ENCODE results near the gene FRRS1. TPM values are rescaled to one million over a fixed set of nuclear protein-coding genes. Genes with fewer than 3 reads are reported as not detected.
A peak's percentile ranks its signal among the peaks of the same experiment; 100 is the strongest.
"Not testable (repeated sequence)": the region's sequence is repeated elsewhere in the genome, so short reads cannot be mapped to it uniquely, and the experiment has no call there.

Gene FRRS1
- total RNA-seq, 6 experiments from 2014 or later: 19.6 to 44.0 (median 31.4) TPM

DNA sequence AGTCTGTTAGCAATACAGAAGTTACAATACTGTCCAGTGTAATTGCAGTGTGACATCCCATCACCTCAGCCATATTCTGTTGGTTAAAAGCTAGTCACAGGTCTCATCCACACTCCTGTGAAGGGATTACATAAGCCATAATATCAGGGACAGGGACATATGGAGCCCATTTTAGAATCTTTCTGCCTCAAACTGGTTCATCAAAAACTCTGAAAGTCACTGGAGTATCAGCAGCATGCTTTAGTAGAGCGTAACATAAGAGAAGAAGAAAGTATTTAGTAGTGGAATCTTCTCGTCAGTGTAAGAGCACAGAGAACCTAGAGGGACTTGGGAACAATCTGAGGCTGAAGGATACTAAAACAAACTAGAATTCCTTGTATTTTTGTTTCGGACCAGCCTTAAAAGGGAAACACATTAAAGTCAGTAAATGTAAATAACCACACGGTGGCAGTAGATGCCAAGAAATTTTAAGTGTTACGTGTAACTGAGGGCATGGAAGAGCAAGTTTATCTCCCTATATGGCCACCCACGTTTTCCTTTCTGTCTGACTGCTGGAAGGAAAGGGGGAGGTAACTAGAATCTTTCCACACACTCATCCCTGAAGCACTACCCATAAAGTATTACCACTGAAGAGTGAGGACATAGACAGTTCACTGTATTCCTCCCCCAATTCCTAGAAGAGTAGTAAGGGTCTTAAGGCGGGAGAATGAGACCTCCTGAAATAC lies 42.1 kb upstream of the FRRS1 start:
- ATAC-seq (peak; percentile 96 to 99 (median 98)), DNase-seq (no peak)
- Histone ChIP-seq H3K4me1 (no peaks in the 10 kb centered on the region), H3K9me3 (no peaks in the 10 kb centered on the region), H3K4me3 (no peak overlapping the region), H3K27ac (no peak overlapping the region), H3K36me3 (no peaks in the 10 kb centered on the region), H3K27me3 (no peaks in the 10 kb centered on the region)
- intact Hi-C loops (cut with DNase I): no loop called here
- TF ChIP-seq POLR2A (IDR thresholded peaks at IDR 0.05): no peak
- TF ChIP-seq, protein P1, sequence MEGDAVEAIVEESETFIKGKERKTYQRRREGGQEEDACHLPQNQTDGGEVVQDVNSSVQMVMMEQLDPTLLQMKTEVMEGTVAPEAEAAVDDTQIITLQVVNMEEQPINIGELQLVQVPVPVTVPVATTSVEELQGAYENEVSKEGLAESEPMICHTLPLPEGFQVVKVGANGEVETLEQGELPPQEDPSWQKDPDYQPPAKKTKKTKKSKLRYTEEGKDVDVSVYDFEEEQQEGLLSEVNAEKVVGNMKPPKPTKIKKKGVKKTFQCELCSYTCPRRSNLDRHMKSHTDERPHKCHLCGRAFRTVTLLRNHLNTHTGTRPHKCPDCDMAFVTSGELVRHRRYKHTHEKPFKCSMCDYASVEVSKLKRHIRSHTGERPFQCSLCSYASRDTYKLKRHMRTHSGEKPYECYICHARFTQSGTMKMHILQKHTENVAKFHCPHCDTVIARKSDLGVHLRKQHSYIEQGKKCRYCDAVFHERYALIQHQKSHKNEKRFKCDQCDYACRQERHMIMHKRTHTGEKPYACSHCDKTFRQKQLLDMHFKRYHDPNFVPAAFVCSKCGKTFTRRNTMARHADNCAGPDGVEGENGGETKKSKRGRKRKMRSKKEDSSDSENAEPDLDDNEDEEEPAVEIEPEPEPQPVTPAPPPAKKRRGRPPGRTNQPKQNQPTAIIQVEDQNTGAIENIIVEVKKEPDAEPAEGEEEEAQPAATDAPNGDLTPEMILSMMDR (IDR thresholded peaks at IDR 0.05): peak; percentile 60 to 88 (median 68)
- WGBS (ENCODE audit: insufficient coverage, low coverage, low lambda C conversion rate, missing lambda C conversion rate): 14% methylated on average over 6 of the region's 7 CpGs

GRCh38 chr1:99806882-99807281 lies 40.4 kb upstream of the FRRS1 start:
- DNase-seq (no peak), ATAC-seq (peak in 1 of 4 donors; percentile 54)

DNA sequence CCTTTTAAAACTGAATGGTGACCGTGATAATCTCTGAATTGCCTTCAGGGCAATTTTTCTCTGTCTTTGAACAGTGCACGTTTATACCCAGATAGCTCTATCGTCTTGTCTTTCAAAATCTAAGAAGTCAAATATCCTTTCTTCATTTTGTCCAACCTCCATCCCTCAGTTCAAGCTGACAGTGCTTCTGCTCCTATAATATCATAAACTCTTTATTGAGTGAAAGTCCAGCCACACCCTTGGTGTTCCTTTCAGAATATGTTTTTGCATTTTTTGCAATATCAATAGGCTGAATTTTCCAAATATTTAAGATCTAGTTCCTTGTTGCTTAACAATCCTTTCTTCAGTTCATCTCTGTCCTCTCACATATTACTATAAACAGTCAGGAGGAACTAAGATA lies 35.1 kb upstream of the FRRS1 start:
- TF ChIP-seq, protein P1 (IDR thresholded peaks at IDR 0.05): no peak
- TF ChIP-seq POLR2A (IDR thresholded peaks at IDR 0.05): no peak
- no peaks in the 10 kb centered on the region for H3K9me3 ChIP-seq
- no peaks in the 10 kb centered on the region for H3K4me1 ChIP-seq
- no peak for ATAC-seq
- H3K27me3 ChIP-seq: no peaks in the 10 kb centered on the region
- no peaks in the 10 kb centered on the region for H3K36me3 ChIP-seq
- H3K4me3 ChIP-seq: no peak overlapping the region
- no peak for DNase-seq
- intact Hi-C loops (cut with DNase I): no loop called here
- WGBS (ENCODE audit: insufficient coverage, low coverage, low lambda C conversion rate, missing lambda C conversion rate): 61% methylated on average over 3 of the region's 3 CpGs
- H3K27ac ChIP-seq: no peak overlapping the region

More at GRCh38 chr1:99806882-99807281, 40.4 kb upstream of the FRRS1 start:
- no peaks in the 10 kb centered on the region for H3K36me3 ChIP-seq
- intact Hi-C loops (cut with DNase I): no loop called here
- 73% methylated on average over 2 of the region's 2 CpGs for WGBS (ENCODE audit: insufficient coverage, low coverage, low lambda C conversion rate, missing lambda C conversion rate)
- TF ChIP-seq, protein P1 (IDR thresholded peaks at IDR 0.05): no peak
- TF ChIP-seq POLR2A (IDR thresholded peaks at IDR 0.05): no peak
- H3K4me3 ChIP-seq: no peak overlapping the region
- no peaks in the 10 kb centered on the region for H3K4me1 ChIP-seq
- no peaks in the 10 kb centered on the region for H3K27me3 ChIP-seq
- H3K27ac ChIP-seq: no peak overlapping the region
- H3K9me3 ChIP-seq: no peaks in the 10 kb centered on the region

DNA sequence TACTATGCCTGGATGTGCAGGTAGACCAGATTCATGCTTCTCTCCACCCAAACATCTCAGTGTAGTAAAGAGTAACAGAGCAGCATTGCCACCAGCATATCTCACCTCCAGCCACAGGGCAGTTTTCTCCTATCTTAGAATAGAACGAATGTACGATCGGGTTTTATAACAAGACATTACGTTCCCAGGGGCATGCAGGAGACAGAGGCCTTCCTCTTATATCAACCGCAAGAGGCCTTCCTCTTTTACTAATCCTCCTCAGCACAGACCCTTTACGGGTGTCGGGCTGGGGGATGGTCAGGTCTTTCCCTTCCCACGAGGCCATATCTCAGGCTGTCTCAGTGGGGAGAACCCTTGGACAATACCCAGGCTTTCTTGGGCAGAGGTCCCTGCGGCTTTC lies 27.4 kb upstream of the FRRS1 start:
- 31% methylated on average over 4 of the region's 9 CpGs for WGBS (ENCODE audit: insufficient coverage, low coverage, low lambda C conversion rate, missing lambda C conversion rate)
- H3K4me1 ChIP-seq; H3K9me3 ChIP-seq; H3K36me3 ChIP-seq; H3K27ac ChIP-seq; H3K4me3 ChIP-seq; intact Hi-C loops (cut with DNase I); DNase-seq; H3K27me3 ChIP-seq; ATAC-seq: not testable (repeated sequence)

- Histone ChIP-seq H3K9me3 (no peaks in the 10 kb centered on the region), H3K27me3 (no peaks in the 10 kb centered on the region), H3K4me3 (no peak overlapping the region), H3K4me1 (no peaks in the 10 kb centered on the region), H3K36me3 (no peaks in the 10 kb centered on the region), H3K27ac (no peak overlapping the region)
- WGBS (ENCODE audit: insufficient coverage, low coverage, low lambda C conversion rate, missing lambda C conversion rate): 24% methylated on average over 2 of the region's 2 CpGs
- TF ChIP-seq, protein P1 (IDR thresholded peaks at IDR 0.05): no peak
- TF ChIP-seq POLR2A (IDR thresholded peaks at IDR 0.05): no peak
- intact Hi-C loops (cut with DNase I): no loop called here
- ATAC-seq (peak; percentile 53 to 92 (median 73)), DNase-seq (no peak)
These were observed 23.3 kb upstream of the FRRS1 start for GRCh38 chr1:99789715-99790114.

Data from right lobe of liver (tissue), 6 donors.